Astrocyte of the hippocampus (primary cell): ENCODE data around the gene EPB41L1.

ENCODE experiments used
- DNase-seq: peaks from one replicate; pipeline ENCODE4 v3.0.0; 2011; ENCODE audit warnings: low read depth, low spot score

EPB41L1 gene

GRCh38 chr20:36279776-36280175 is 125.2 kb downstream of the EPB41L1 start:
- no peak for DNase-seq

- DNase-seq, result no peak
Observed at GRCh38 chr20:36281785-36282380, 127.3 kb downstream of the EPB41L1 start.
